Mucosa of rectum (tissue), 2 donors: Measurements from ENCODE around the gene RPL19.

Experiments used
- H3K27ac ChIP-seq, 2 donors: one replicate each; pipeline ENCODE4 v1.7.0; 2013; ENCODE audit warnings: inconsistent platforms in 2 of 2, low read depth in 2 of 2, low read length in 2 of 2
- H3K27me3 ChIP-seq, 2 donors: one replicate each; pipeline ENCODE4 v1.7.0; 2013; ENCODE audit warnings: low read length in 2 of 2; ENCODE audit not compliant: control insufficient read depth in 2 of 2, insufficient read depth in 2 of 2
- H3K36me3 ChIP-seq, 2 donors: one replicate each; pipeline ENCODE4 v1.7.0; 2013; ENCODE audit warnings: low read length in 2 of 2; ENCODE audit not compliant: control insufficient read depth in 2 of 2, insufficient read depth in 2 of 2
- H3K4me1 ChIP-seq, 2 donors: one replicate each; pipeline ENCODE4 v1.7.0; 2013; ENCODE audit warnings: low read length in 2 of 2, mild to moderate bottlenecking in 1 of 2; ENCODE audit not compliant: control insufficient read depth in 2 of 2, insufficient read depth in 2 of 2
- H3K4me3 ChIP-seq, 2 donors: one replicate each; pipeline ENCODE4 v1.7.0; 2013; ENCODE audit warnings: low read length in 2 of 2
- H3K9ac ChIP-seq, 2 donors: one replicate each; pipeline ENCODE4 v1.7.0; 2013; ENCODE audit warnings: low read length in 2 of 2, low read depth in 1 of 2, mild to moderate bottlenecking in 1 of 2
- H3K9me3 ChIP-seq, 2 donors: one replicate each; pipeline ENCODE4 v1.7.0; 2013; ENCODE audit warnings: low read length in 2 of 2; ENCODE audit not compliant: control insufficient read depth in 2 of 2
- donor health status: healthy.
- donor health status: Normal muscosa, but diverticular disease.

RPL19 gene

GRCh38 chr17:39200070-39200879, at the start of gene RPL19:
RPL19 (plus strand) TSS chr17:39200283; CDS start chr17:39200345, 62 bp downstream.
- Histone ChIP-seq H3K9me3 (no peaks in the 10 kb centered on the region), H3K4me1 (peaks cover 20 to 29% of the 10 kb centered on the region in 2 donors), H3K27ac (peak within 1 kb of the TSS; percentile 94 to 96), H3K36me3 (peaks cover 33 to 36% of the 10 kb centered on the region in 2 donors), H3K9ac (peak within 1 kb of the TSS; percentile 84 to 99), H3K4me3 (peak within 1 kb of the TSS; percentile 86 to 99), H3K27me3 (no peaks in the 10 kb centered on the region)

- H3K4me3 ChIP-seq = peak overlapping the region; percentile 50 to 52
- H3K27ac ChIP-seq = no peak overlapping the region
- peaks cover 10 to 11% of the 10 kb centered on the region in 2 donors for H3K4me1 ChIP-seq
- no peaks in the 10 kb centered on the region for H3K36me3 ChIP-seq
- H3K9me3 ChIP-seq = no peaks in the 10 kb centered on the region
- H3K27me3 ChIP-seq = peaks cover 9 to 21% of the 10 kb centered on the region in 2 donors
- H3K9ac ChIP-seq = peak overlapping the region in 1 of 2 donors; percentile 36
Measured at GRCh38 chr17:39150795-39151149, 49.3 kb upstream of the RPL19 start.

- H3K36me3 ChIP-seq = no peaks in the 10 kb centered on the region
- H3K4me1 ChIP-seq = peaks cover 10 to 11% of the 10 kb centered on the region in 2 donors
- H3K9ac ChIP-seq = peak within 1 kb of the TSS; percentile 6 to 36
Measured at GRCh38 chr17:39151150-39151942, 48.7 kb upstream of the RPL19 start, which contains the start of gene PLXDC1. PLXDC1 (minus strand) TSS chr17:39151637; CDS start chr17:39151437, 200 bp downstream.

GRCh38 chr17:39151943-39152818, 47.9 kb upstream of the RPL19 start:
- Histone ChIP-seq H3K9ac (peak overlapping the region; percentile 6 to 34), H3K4me1 (peaks cover 10 to 11% of the 10 kb centered on the region in 2 donors), H3K27me3 (peaks cover 9 to 21% of the 10 kb centered on the region in 2 donors), H3K36me3 (no peaks in the 10 kb centered on the region), H3K27ac (peak overlapping the region in 1 of 2 donors; percentile 91), H3K4me3 (peak overlapping the region; percentile 90 to 96), H3K9me3 (no peaks in the 10 kb centered on the region)

More at GRCh38 chr17:39151150-39151942, 48.7 kb upstream of the RPL19 start, which contains the start of gene PLXDC1:
- Histone ChIP-seq H3K27me3 (peaks cover 9 to 21% of the 10 kb centered on the region in 2 donors), H3K27ac (peak within 1 kb of the TSS in 1 of 2 donors; percentile 38), H3K4me3 (peak within 1 kb of the TSS; percentile 90 to 96), H3K9me3 (no peaks in the 10 kb centered on the region)

GRCh38 chr17:39153599-39154051, 46.5 kb upstream of the RPL19 start:
- Histone ChIP-seq H3K4me1 (peaks cover 10 to 11% of the 10 kb centered on the region in 2 donors), H3K27ac (peak overlapping the region; percentile 88 to 91), H3K36me3 (no peaks in the 10 kb centered on the region), H3K4me3 (peak overlapping the region; percentile 90 to 96), H3K27me3 (peaks cover 9 to 21% of the 10 kb centered on the region in 2 donors), H3K9me3 (no peaks in the 10 kb centered on the region), H3K9ac (peak overlapping the region; percentile 72 to 80)

GRCh38 chr17:39155654-39156053, 44.4 kb upstream of the RPL19 start:
- peaks cover 10 to 11% of the 10 kb centered on the region in 2 donors for H3K4me1 ChIP-seq
- no peaks in the 10 kb centered on the region for H3K36me3 ChIP-seq
- H3K9ac ChIP-seq = no peak overlapping the region
- no peak overlapping the region for H3K27ac ChIP-seq
- no peaks in the 10 kb centered on the region for H3K9me3 ChIP-seq
- no peak overlapping the region for H3K4me3 ChIP-seq
- H3K27me3 ChIP-seq = peaks cover 4 to 6% of the 10 kb centered on the region in 2 donors

GRCh38 chr17:39156491-39156890, 43.6 kb upstream of the RPL19 start:
- H3K36me3 ChIP-seq = no peaks in the 10 kb centered on the region

GRCh38 chr17:39158623-39159022, 41.5 kb upstream of the RPL19 start:
- H3K27ac ChIP-seq = no peak overlapping the region
- H3K36me3 ChIP-seq = no peaks in the 10 kb centered on the region
- no peaks in the 10 kb centered on the region for H3K9me3 ChIP-seq
- H3K4me3 ChIP-seq = no peak overlapping the region
- H3K9ac ChIP-seq = no peak overlapping the region
- H3K4me1 ChIP-seq = peaks cover 0 to 2% of the 10 kb centered on the region in 2 donors
- H3K27me3 ChIP-seq = no peaks in the 10 kb centered on the region

More at GRCh38 chr17:39156491-39156890, 43.6 kb upstream of the RPL19 start:
- Histone ChIP-seq H3K27me3 (no peaks in the 10 kb centered on the region), H3K27ac (no peak overlapping the region), H3K4me3 (no peak overlapping the region), H3K9me3 (no peaks in the 10 kb centered on the region), H3K4me1 (peaks cover 10 to 11% of the 10 kb centered on the region in 2 donors), H3K9ac (no peak overlapping the region)

- Histone ChIP-seq H3K4me3 (no peak overlapping the region), H3K9ac (no peak overlapping the region), H3K36me3 (no peaks in the 10 kb centered on the region), H3K4me1 (peaks cover 3% of the 10 kb centered on the region in 2 donors), H3K9me3 (no peaks in the 10 kb centered on the region), H3K27me3 (no peaks in the 10 kb centered on the region), H3K27ac (no peak overlapping the region)
Measured at GRCh38 chr17:39161962-39162361, 38.1 kb upstream of the RPL19 start.
